Activated naive CD4-positive, alpha-beta T cell treated with Interleukin-2 at 50 U/mL for 16 hours (primary cell): Measurements from ENCODE around the gene TIMELESS.
"Not testable (repeated sequence)": the region's sequence is repeated elsewhere in the genome, so short reads cannot be mapped to it uniquely, and the experiment has no call there.

ENCODE experiments used
- DNase-seq: peaks from one replicate; pipeline ENCODE4 v3.0.0-alpha.2; 2020

Gene TIMELESS

DNA sequence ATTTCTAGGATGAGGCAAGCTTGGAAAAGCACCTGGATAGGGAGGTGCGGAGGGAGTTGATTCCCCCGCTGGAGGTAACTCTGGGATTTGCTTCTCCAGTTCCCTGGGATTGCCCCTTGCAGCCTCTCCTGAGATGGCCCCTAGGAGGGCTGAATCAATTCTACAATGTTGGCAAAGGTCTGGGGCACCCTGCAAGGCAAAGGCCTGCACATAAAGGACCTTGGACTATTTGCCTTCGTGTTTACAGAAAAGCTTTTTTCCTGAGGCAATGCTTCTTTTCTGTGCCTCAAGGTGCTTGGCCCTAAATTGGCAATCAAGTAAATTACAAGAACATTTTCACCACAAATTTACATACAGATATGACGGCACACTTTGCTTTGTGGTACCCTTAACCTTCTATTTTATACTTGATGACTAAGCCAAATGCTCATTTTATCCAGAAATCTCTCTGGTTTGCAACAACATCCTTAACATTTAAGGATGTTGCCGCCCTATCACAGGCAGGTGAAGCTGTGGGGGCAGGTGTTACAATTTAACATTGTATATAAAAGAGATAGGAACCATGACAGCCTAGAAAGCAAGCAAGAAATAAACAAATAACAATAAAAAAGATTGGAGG lies 40.3 kb downstream of the TIMELESS start:
- no peak for DNase-seq

DNA sequence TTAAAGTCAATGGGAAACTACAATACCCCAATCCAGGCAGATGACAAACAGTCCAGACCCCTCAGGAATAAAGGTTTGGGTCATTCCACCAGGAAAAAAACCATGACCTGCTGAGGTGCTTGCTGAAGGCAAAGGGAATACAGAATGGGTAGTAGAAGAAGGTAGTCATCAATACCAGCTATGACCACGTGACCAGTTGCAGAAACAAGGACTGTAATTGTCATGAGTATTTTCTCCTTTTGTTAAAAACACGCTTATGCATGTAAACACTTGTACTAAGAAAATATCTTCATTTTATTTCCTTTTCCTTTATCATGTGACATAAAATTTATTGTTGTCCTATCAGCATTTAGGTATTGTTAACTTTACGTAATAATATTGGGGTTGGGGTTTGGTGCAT lies 45.0 kb downstream of the TIMELESS start:
- DNase-seq: not testable (repeated sequence)

DNA sequence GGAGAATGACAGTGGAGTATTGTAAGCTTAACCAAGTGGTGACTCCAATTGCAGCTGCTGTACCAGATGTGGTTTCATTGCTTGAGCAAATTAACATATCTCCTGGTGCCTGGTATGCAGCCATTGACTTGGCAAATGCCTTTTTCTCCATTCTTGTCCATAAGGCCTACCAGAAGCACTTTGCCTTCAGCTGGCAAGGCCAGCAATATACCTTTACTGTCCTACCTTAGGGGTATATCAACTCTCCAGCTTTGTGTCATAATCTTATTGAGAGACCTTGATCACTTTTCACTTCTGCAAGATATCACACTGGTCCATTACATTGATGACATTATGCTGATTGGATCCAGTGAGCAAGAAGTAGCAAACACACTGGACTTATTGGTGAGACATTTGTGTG lies 47.6 kb downstream of the TIMELESS start:
- not testable (repeated sequence) for DNase-seq

DNA sequence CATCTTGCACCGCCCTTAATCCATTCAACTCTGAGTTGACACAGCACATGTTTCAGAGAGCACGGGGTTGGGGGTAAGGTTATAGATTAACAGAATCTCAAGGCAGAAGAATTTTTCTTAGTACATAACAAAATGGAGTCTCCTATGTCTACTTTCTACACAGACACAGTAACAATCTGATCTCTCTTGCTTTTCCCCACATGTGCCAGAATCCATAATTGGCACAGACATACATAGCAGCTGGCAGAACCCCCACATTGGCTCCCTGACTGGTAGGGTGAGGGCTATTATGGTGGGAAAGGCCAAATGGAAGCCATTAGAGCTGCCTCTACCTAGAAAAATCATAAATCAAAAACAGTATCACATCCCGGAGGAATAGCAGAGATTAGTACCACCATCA lies 48.1 kb downstream of the TIMELESS start:
- not testable (repeated sequence) for DNase-seq

DNA sequence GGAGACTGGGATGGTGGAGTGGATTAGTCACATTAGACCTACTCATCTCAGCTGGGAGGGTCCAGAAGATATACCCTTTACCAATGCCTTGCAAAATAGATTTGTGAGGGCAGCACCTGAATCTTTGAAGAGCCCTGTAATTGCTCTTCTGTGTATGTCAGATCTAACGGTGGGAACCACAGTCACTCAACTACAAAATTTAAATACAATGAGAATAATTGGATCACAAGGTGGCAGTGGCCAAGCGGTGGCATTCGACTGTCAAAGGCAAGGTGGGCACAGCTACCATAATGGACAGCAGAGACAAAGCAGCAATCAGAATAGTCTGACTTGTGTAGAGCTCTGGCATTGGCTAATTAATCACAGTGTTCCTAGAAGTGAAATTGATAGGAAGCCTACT lies 49.8 kb downstream of the TIMELESS start:
- not testable (repeated sequence) for DNase-seq

DNA sequence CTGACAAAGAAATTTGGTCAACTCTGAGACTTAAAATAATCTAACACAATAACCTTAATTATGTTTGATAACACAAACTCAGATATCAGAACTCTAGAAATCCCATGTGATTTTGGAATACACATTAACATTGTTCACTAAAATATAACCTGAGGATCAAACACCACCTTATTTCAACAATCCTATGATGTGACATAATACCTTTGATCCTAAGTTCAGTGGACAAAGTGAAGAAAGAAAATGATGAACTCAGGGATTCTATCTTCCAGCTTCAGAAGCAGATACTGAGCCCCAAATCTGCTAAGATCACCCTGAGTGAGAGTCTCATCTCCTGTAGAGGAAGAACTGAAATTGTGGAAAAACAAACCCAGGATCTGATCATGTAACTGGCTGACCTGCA lies 50.9 kb downstream of the TIMELESS start:
- no peak for DNase-seq

DNA sequence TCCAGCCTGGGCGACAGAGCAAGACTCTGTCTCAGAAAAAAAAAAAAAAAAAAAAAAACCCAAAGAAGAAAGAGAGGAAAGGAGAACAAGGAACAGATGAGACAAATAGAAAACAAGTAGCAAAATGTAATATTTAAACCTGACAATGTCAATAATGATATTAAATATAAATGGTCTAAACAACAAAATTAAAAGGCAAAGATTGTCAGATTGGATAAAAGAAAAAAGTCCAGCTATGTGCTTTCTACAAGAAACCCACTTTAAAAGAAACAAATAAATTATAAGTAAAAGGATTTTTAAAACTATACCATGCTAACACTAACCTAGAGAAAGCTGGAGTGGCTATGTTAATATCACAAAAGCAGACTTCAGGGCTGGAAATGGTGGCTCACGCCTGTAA lies 56.9 kb downstream of the TIMELESS start:
- no peak for DNase-seq

DNA sequence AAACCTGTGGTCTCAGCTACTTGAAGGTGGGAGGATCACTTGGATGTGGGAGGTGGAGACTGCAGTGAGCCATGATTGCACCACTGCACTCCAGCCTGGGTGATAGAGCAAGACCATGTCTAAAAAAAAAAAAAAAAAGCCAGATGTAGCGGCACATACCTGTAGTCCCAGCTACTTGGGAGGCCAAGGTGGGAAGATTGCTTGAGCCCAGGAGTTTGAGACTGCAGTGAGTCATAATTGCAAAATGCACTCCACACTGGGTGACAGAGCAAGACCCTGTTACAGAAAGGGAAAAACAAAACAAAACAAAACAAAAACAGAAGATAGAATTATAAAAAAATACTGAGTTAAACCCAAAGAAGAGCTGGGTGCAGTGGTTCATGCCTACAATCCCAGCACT lies 57.5 kb downstream of the TIMELESS start:
- DNase-seq: no peak

DNA sequence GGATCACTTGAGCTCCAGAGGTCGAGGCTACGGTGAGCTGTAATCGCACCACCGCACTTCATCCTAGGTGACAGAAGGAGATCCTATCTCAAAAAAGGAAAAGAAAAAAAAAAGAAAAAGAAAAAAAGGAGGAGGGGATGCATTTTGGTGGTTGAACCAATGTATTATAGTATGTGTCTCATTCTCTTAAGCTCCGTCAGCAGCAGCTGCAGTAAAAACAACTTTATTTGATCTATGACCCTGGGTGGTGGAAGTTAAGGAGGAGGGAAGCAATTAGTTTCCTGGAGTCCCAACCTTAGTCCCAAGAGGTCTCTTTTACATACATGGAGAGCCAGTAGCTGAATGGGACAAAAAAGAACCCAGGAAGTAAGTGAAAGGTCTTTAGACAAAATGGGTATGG lies 59.8 kb downstream of the TIMELESS start:
- DNase-seq: no peak

DNA sequence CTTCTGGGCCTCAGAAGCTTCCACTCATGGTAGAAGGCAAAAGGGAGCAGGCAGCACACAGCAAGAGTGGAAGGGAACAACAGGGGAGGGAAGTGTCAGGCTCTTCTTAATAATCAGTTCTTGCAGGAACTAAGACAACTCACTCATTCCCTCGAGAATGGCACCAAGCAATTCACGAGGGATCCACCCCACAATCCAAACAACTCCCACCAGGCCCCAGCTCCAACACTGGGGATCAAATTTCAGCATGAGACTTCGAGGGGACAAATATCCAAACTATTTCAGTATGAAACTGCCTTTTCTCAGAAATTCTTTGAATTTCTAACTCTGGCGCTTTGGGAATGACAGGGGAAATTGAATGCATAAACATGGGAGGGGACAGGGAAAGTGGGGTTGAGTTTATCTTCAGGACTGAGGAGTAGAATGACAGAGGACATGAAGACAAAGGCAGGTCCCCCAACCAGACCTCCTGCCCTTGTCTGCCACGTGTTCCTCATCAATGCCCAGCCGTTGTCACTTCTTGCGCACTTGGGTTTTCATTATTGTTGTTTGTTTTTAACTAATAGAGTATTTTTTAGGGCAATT lies 62.0 kb downstream of the TIMELESS start:
- no peak for DNase-seq

DNA sequence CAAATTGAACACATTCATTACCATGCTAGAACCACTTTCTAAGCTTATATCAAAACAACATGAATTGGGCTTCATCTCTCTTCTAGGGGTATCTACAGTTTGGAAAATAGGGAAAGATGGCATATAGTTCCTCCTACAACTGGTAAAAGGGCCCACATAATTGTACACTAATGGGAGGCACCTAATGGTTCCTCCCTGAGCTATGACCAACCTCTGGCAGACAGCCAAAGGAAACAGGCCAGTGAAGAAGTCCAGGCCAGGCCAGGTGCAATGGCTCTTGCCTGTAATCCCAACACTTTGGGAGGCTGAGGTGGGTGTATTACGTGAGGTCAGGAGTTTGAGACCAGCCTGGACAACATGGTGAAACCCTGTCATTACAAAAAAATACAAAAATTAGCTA lies 63.4 kb downstream of the TIMELESS start:
- DNase-seq: no peak

DNA sequence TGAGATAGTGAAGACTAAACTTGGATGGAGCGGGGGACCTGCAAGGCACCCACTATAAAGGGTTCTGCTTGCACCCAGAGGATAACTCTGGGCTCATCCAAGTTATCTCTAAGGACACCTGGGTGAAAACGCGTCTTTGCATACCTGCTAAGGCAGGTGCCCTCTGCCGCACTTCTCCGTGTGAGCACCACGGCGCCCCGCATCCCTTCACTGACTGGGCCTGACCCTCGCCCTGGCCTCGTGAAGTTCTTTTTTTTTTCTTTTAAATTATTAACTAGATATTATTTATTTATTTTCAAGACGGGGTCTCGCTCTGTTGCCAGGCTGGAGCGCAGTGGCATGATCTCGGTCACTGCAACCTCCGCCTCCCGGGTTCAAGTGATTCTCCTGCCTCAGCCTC lies 66.6 kb downstream of the TIMELESS start:
- DNase-seq: no peak

DNA sequence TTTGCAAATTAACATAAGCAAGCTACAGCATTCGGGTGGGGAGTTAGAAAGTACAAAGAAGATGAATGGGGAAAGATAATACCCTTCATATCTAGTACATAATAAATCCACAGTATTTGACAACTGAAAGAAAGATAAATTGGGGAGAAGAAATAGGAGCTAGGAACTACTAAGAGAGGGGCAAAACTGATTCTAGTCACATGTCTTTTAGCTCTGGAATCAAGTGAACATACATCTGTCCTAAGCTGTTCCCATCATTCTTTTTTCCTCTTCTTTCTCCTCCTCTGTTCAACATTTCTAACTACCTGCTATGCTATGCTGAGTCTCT lies 71.3 kb downstream of the TIMELESS start:
- DNase-seq: no peak

DNA sequence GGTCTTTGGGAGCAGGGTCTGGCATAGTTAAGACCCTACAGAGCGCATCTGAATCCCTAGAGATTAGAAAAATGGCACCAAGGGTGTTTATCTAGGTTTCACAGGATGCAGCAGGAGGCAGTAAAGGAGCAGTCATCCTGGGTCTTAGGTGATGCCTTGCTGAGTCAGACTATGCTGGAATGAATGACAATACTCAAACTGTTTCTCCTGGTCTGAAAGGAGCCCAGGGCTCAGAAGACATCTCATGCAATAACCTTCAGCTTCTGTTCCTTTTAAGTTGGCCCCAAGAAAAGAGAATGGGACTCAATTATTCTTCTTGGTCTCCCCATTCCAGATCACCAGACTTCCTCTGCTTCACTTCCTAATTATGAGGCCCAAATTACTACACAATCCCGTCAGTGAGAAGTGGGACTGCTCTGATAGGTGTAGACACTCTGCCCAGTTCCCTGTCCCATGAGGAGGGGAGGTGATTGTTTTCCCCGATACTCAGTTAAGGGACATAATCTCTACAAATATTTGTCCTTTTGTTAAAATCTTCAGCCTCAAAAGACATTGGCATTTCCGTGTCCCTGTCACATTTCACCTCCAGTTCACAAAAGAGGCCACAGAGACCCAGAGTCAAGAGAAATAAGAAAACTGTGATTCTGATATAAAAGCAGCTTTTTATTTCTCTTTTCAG lies 71.8 kb downstream of the TIMELESS start:
- DNase-seq: no peak

DNA sequence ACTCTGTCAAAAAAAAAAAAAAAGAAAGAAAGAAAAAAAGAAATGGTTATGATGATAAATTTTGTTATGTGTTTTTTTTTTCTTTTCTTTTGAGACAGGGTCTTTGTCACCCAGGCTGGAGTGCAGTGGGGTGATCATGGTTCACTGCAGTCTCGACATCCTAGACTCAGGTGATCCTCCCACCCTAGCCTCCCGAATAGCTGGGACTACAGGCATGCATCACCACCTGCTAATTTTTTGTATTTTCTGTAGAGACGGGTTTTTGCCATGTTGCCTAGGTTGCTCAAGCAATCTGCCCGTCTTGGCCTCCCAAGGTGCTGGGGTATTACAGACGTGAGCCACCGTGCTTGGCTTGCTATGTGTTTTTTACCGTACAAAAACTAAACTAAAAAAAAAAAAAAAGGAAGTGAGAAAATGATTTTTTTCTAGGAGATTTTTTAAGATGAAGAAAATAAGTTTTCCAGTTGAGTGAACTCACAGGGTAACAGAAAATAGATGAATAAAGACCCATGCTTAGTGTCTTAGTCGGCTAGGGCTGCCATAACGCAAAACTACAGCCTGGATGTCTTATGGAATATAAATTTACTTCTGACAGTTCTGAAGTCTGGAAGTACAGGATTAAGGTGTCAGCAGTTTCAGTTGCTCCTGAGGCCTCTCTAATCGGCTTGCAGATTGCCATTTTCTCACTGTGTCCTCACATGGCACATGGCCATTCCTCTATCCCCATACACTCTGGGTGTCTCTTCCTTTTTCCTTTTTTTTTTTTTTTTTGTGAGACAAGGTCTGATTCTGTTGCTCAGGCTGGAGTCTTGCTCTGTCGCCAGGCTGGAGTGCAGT lies 73.4 kb downstream of the TIMELESS start:
- no peak for DNase-seq

DNA sequence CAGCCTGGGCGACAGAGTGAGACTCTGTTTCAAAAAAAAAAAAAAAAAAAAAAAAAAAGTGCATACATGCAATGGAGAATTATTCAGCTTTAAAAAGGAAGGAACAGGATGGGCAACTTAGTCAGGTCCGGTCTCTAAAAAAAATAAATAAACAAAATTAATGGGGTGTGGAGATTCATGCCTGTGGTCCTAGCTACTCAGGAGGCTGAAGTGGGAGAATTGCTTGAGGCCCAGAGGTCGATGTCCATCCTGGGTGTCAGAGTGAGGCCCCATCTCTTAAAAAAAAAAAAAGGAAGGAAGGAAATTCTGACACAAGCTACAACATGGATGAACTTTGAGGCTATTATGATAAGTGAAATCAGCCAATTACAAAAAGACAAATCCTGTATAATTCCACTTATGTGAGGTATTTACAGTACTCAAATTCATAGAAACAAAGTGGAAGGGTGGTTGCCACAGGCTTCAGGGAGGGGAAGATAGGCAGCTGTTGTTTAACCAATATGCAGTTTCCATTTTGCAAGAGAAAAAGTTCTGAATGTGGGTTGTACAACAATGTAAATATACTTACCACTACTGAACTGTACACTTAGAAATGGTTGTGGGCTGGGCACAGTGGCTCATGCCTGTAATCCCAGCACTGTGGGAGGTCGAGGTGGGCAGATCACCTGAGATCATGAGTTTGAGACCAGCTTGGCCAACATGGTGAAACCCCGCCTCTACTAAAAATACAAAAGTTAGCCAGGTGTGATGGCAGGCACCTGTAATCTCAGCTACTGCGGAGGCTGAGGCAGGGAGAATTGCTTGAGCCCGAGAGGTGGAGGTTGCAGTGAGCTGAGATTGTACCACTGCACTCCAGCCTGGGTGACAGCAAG lies 74.3 kb downstream of the TIMELESS start:
- DNase-seq: no peak

DNA sequence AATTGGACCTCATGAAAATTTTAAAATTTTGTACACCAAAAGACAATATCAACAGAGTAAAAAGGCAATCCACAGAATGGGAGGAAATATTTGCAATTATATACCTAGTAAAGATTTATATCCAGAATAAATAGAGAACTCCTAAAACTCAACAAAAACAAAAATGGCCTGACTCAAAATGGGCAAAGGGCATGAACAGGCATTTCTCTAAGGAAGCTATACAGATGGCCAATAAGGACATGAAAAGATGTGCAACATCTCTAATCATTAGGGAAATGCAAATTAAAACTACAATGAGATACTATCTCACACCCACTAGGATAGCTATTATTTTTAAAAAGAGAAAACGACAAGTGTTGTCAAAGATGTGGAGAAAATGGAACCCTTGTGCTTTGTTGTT lies 75.7 kb downstream of the TIMELESS start:
- no peak for DNase-seq

DNA sequence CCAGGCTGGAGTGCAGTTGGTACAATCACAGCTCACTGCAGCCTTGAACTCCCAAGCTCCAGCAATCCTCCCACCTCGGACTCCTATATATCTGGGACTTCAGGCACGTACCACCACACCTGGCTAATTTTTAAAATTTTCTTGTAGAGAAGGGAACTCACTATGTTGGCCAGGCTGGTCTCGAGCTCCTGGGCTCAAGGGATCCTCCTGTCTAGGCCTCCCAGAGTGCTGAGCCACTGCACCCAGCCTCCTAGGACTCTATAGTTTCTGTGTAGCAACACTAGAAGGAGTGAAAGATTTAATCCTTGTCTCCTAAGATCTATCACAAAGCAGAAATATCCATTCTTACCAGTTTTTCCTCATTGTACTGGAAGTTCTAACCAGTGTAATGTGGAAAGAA lies 82.3 kb downstream of the TIMELESS start:
- no peak for DNase-seq
